GM19025 (cell line): ENCODE results near the gene SFSWAP.

ENCODE experiments used
- ATAC-seq: cut with Tn5 transposase; IDR thresholded peaks from one replicate; pipeline ENCODE4 v1.9.1; 2021; ENCODE audit warnings: mild to moderate bottlenecking, low read depth, moderate library complexity; ENCODE audit not compliant: unreplicated experiment

SFSWAP gene

DNA sequence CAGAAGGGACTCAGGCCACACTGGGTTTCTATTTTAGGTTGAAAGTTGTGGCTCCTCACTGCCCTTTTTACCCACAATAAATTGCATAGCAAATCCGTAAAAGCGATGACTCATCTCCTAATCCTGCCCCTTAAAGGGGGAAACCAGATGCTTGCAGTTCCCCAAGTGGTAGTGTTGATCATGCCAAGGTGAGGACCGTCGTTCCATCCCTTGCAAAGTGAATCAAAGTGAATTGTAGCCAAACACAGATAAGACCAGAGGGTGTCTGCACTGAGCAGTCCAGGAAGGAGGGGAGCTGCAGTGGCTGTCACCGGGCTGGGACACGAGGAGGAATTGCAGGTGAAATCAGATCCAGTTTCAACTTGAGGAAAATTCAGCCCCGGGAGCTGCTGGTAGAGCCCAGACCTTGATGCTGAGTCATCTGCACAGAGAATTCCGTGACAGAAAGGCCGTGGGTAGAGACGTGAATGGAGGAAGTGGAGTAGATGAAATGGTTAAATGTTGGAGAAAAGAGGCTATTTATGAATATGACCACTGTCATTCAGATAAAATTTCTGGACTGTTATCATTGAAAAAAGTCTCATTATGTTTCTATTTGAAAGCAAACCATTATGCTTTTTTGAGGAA is 73.1 kb downstream of the SFSWAP start:
- ATAC-seq, result peak; percentile 61

GRCh38 chr12:131784909-131785762 is 74.2 kb downstream of the SFSWAP start:
- ATAC-seq, result no peak

- no peak for ATAC-seq
These were observed 75.0 kb downstream of the SFSWAP start for GRCh38 chr12:131785763-131786330.

- no peak for ATAC-seq
These were observed 75.4 kb downstream of the SFSWAP start for GRCh38 chr12:131786331-131786730.

- ATAC-seq, result no peak
These were observed 76.3 kb downstream of the SFSWAP start for GRCh38 chr12:131787143-131787660.

DNA sequence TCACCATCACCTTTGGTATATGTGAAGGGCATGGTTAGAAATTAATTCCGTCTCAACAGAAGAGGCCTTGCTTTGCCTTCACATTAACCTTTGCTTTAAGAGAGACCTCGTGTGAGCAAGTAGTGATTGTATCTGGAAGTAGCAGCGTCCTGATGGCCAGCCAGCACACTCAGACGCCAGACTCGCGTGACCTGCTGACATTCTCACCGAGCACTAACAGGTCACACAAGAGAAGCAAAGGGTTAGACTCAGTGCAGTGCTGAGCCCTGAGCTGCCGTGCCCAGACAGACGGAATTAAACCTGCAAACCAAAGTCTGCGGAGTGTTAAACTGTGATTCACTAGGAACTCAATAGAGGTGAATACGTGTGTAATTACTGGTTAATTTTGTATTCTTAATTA is 77.2 kb downstream of the SFSWAP start:
- no peak for ATAC-seq

- ATAC-seq, result no peak
These were observed 78.7 kb downstream of the SFSWAP start for GRCh38 chr12:131789638-131790037.

DNA sequence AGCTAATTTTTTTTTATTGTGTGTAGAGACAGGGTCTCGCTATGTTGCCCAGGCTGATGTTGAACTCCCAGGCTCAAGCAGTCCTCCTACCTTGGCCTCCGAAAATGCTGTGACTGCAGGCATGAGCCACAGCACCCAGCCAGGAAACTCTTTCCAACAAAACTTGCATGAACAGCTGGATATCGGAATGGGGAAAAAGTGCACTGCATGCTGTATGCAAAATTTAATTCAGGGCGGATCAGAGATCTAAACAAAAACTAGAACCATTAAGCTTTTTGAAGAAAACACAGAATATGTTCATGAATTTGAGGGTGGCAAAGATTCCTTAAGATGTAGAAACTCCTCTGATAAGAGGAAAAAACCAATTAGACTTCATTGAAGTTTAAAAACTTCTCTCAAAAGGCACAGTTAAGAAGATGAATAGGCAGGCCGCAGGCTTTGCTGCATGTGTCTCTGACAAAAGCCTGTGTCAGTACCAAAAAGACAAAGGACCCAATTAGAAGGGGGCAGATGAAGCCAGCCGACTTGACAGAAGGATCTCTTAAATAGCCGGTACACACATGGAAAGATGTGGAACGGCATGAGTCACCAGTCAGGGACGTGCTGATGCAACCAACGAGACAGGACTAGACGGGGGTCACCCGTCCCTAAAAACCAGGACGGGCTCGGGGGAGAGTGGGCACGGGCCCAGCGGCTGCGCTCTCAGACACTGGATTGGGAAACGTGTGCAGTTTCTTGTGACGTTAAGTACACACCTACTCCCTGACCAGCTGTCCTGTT is 82.5 kb downstream of the SFSWAP start:
- ATAC-seq, result no peak

DNA sequence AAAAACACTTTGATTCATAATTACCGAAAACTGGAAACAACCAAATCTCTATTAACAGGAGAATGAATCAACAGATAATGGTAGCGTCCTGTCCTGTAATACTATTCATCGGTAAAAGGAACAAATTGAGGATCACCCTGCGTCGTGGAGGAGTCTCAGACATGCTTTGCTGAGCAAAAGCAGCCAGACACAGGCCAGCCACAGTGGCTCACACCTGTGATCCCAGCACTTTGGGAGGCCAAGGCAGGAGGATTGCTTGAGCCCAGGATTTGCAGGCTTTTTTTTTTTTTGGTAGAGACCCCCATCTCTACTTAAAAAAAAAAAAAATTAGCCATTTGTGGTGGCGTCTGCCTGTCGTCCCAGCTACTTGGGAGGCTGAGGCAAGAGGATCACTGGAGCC is 83.2 kb downstream of the SFSWAP start:
- no peak for ATAC-seq

- ATAC-seq, result no peak
These were observed 83.7 kb downstream of the SFSWAP start for GRCh38 chr12:131794573-131794972.

DNA sequence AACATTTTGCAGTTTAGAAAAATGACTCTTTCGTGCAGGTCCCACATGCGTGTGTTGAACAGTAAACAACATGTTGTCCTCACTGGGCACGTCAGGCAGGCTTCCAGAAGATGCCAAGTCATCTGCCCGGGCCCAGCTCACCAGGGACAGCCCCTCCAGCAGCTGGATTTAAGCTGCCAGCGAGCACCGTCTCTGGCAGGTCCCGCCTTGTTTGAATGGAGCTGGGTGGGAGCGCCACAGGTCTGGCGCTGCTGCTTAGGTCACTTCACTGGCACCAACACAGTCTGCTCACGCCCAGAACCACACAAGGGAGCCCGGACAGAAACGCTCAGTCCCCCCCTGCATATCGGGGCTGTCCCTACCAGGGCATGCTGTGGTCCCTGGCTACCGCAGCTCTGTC is 84.2 kb downstream of the SFSWAP start:
- ATAC-seq, result no peak

- no peak for ATAC-seq
These were observed 85.0 kb downstream of the SFSWAP start for GRCh38 chr12:131795690-131796410.

- ATAC-seq, result no peak
These were observed 85.5 kb downstream of the SFSWAP start for GRCh38 chr12:131796411-131796736.

- ATAC-seq, result no peak
These were observed 86.1 kb downstream of the SFSWAP start for GRCh38 chr12:131796754-131797587.

DNA sequence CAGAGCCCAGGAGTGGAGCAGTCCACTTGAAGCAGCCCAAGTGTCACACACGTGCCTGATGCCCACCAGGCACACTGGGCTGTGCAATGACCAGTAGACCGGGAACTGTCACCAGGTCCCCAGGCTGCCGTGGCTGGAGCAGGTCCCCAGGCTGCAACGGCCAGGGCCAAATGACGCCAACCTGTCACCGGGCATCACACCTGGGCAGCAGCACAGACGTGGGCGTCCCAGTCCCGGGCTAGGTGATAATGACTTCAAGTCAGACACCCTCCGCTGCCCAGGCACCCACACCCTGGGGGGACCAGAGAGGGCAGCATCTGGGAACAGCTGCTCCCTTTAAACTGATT is 86.7 kb downstream of the SFSWAP start:
- no peak for ATAC-seq

DNA sequence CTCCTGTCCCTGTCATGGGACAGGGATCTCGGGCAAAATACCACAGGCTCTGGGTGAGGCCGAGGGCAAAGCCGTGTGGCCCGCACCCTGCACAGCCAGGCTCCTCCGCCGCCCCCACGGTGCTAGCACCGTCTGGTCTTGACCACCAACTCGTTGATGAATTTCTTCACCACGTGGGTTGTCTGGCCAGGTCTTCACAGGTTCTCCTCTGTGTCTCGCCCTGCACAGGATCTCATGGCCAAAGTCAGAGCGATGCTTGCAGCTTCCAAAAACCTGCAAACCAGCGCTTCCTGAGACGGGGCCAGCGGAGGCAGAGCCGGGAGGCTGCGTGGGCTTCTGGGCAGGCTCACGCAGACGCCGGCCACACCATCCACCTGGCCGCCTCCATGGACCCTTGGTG is 88.3 kb downstream of the SFSWAP start:
- no peak for ATAC-seq

- ATAC-seq, result no peak
These were observed 89.1 kb downstream of the SFSWAP start for GRCh38 chr12:131799828-131800593.

DNA sequence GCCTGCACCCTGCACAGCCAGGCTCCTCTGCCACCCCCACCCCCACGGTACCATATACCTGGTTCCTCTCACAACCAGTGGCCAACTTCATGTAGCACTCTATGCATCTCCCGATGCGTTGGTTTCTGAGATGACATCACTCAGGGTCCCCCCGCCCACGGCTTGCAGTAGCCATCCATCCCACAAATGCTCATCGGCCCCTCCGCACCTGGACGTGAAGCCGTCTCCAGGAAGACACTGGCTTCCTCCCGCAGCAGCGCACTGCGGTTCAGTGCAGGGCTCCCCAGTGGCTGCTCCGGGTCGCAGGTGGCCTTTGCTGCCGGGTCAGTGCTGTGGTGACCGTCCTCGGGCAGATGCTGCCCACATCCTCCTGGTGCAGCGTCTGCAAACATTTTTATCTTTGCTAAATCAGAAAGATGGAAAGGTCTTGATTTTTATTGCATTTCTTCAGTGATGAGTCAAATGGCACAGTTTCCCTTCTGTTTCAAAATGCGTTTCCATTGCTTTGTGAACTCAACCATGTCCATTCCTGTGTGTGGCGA is 89.8 kb downstream of the SFSWAP start:
- no peak for ATAC-seq
